ENCODE data around the gene PRR33. TPM values are rescaled to one million over a fixed set of nuclear protein-coding genes. Genes with fewer than 3 reads are reported as not detected.
"Not testable (repeated sequence)": the region's sequence is repeated elsewhere in the genome, so short reads cannot be mapped to it uniquely, and the experiment has no call there.

The PRR33 gene
- total RNA-seq, 1 donor from 2014 or later = 0.16 TPM

- ATAC-seq (ENCODE audit: low read depth) = no peak
- POLR2A ChIA-PET = no interaction called here
- CTCF ChIA-PET = interaction anchor here (1.5 to 1.8 kb wide), 2 partner anchors 13 to 18 kb away, joined by 4 read pairs; no protein-coding TSS in a partner anchor
- no peaks in the 10 kb centered on the region for H3K27me3 Mint-ChIP-seq
- H3K4me1 Mint-ChIP-seq = peaks cover 64% of the 10 kb centered on the region
- intact Hi-C loops (cut with micrococcal nuclease) = no loop called here
- no peak for DNase-seq
- TF ChIP-seq, protein P1, sequence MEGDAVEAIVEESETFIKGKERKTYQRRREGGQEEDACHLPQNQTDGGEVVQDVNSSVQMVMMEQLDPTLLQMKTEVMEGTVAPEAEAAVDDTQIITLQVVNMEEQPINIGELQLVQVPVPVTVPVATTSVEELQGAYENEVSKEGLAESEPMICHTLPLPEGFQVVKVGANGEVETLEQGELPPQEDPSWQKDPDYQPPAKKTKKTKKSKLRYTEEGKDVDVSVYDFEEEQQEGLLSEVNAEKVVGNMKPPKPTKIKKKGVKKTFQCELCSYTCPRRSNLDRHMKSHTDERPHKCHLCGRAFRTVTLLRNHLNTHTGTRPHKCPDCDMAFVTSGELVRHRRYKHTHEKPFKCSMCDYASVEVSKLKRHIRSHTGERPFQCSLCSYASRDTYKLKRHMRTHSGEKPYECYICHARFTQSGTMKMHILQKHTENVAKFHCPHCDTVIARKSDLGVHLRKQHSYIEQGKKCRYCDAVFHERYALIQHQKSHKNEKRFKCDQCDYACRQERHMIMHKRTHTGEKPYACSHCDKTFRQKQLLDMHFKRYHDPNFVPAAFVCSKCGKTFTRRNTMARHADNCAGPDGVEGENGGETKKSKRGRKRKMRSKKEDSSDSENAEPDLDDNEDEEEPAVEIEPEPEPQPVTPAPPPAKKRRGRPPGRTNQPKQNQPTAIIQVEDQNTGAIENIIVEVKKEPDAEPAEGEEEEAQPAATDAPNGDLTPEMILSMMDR (IDR thresholded peaks at IDR 0.05) = no peak
- no peak overlapping the region for H3K4me3 Mint-ChIP-seq
- no peak overlapping the region for H3K27ac Mint-ChIP-seq
- peaks cover 21% of the 10 kb centered on the region for H3K36me3 Mint-ChIP-seq (ENCODE audit: low read depth)
- no peaks in the 10 kb centered on the region for H3K9me3 Mint-ChIP-seq
Measured at GRCh38 chr11:1875093-1875850, 16.4 kb downstream of the PRR33 start.

DNA sequence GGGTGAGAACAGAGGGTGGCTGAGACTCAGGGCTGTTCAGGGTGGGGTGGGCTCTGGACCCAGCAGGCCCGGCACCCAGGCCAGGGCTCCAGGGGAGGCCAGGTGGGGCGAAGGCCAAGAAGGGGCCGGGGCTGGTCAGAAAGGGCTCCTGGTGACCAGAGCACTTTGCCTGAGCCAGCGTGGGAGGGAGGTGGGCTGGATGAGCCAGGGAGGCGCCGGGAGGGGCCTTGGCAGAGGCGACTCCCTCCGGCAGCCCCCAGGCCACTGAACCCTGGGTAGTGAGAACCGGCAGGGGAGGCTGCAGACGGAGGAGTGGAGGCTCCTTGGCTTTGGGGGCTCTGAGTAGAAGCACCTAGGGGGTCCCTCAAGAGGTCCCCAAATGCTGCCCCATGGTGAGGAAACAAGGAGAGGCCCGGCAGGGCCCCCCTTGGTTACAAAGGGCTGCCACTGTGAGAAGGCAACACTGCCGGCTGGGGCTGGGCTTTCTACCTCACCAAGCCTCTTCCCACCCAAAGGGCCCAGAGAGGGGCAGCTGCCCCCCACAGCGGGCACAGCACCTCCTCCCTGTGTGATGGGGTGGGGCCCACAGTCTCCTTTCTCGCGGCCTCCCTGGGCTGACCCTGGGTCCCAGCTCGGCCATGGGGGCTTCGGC lies 17.1 kb downstream of the PRR33 start:
- H3K4me3 Mint-ChIP-seq; H3K9me3 Mint-ChIP-seq; POLR2A ChIA-PET; DNase-seq; H3K27me3 Mint-ChIP-seq; intact Hi-C loops (cut with micrococcal nuclease); H3K27ac Mint-ChIP-seq; CTCF ChIA-PET; ATAC-seq (ENCODE audit: low read depth): not testable (repeated sequence)
- peaks cover 64% of the 10 kb centered on the region for H3K4me1 Mint-ChIP-seq
- peaks cover 26% of the 10 kb centered on the region for H3K36me3 Mint-ChIP-seq (ENCODE audit: low read depth)

DNA sequence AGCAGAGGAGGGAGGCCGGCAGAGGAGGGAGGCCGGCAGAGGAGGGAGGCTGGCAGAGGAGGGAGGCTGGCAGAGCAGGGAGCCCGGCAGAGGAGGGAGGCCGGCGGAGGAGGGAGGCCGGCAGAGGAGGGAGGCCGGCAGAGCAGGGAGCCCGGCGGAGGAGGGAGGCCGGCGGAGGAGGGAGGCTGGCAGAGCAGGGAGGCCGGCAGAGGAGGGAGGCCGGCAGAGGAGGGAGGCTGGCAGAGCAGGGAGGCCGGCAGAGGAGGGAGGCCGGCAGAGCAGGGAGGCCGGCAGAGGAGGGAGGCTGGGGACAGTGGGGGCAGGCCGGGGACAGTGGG lies 17.9 kb downstream of the PRR33 start:
- H3K27me3 Mint-ChIP-seq; DNase-seq; POLR2A ChIA-PET; intact Hi-C loops (cut with micrococcal nuclease); ATAC-seq (ENCODE audit: low read depth); H3K4me3 Mint-ChIP-seq; H3K9me3 Mint-ChIP-seq; H3K27ac Mint-ChIP-seq; CTCF ChIA-PET: not testable (repeated sequence)
- H3K4me1 Mint-ChIP-seq = peaks cover 66% of the 10 kb centered on the region
- peaks cover 31% of the 10 kb centered on the region for H3K36me3 Mint-ChIP-seq (ENCODE audit: low read depth)

- no peak for DNase-seq
- TF ChIP-seq, protein P1 (IDR thresholded peaks at IDR 0.05) = no peak
- Mint-ChIP-seq H3K27ac (peak overlapping the region; percentile 50), H3K4me3 (no peak overlapping the region), H3K9me3 (no peaks in the 10 kb centered on the region), H3K4me1 (peaks cover 65% of the 10 kb centered on the region), H3K27me3 (no peaks in the 10 kb centered on the region), H3K36me3 (ENCODE audit: low read depth) (peaks cover 30% of the 10 kb centered on the region)
- ChIA-PET POLR2A (interaction anchor here (0.6 kb wide), 1 partner anchor 9 kb away, joined by 11 read pairs; no protein-coding TSS in a partner anchor), CTCF (no interaction called here)
- no peak for ATAC-seq (ENCODE audit: low read depth)
- intact Hi-C loops (cut with micrococcal nuclease) = no loop called here
Measured at GRCh38 chr11:1873048-1873812, 18.5 kb downstream of the PRR33 start.

- Mint-ChIP-seq H3K4me3 (no peak overlapping the region), H3K4me1 (peaks cover 66% of the 10 kb centered on the region), H3K9me3 (no peaks in the 10 kb centered on the region), H3K27me3 (no peaks in the 10 kb centered on the region), H3K36me3 (ENCODE audit: low read depth) (peaks cover 26% of the 10 kb centered on the region), H3K27ac (peak overlapping the region; percentile 50)
- DNase-seq = no peak
- ChIA-PET POLR2A (no interaction called here), CTCF (no interaction called here)
- intact Hi-C loops (cut with micrococcal nuclease) = no loop called here
- TF ChIP-seq, protein P1 (IDR thresholded peaks at IDR 0.05) = no peak
- no peak for ATAC-seq (ENCODE audit: low read depth)
Measured at GRCh38 chr11:1872267-1872985, 19.3 kb downstream of the PRR33 start.
